HG03039 (cell line): ENCODE results near the gene LHX5.

Source experiments
- ATAC-seq: cut with Tn5 transposase; IDR thresholded peaks from one replicate; pipeline ENCODE4 v1.9.1; 2021; ENCODE audit warnings: mild to moderate bottlenecking, moderate library complexity; ENCODE audit not compliant: unreplicated experiment

Gene LHX5

GRCh38 chr12:113466454-113467141 is 5.1 kb downstream of the LHX5 start:
- ATAC-seq, result no peak

GRCh38 chr12:113465808-113466453 is 5.7 kb downstream of the LHX5 start:
- ATAC-seq, result no peak

- ATAC-seq, result no peak
These were observed 6.6 kb downstream of the LHX5 start for GRCh38 chr12:113464852-113465719.

GRCh38 chr12:113464452-113464775 is 7.3 kb downstream of the LHX5 start:
- no peak for ATAC-seq

- ATAC-seq, result no peak
These were observed 7.8 kb downstream of the LHX5 start for GRCh38 chr12:113463746-113464451.

GRCh38 chr12:113462998-113463745 is 8.5 kb downstream of the LHX5 start:
- ATAC-seq, result no peak

- no peak for ATAC-seq
These were observed 9.4 kb downstream of the LHX5 start for GRCh38 chr12:113462117-113462774.

GRCh38 chr12:113461666-113462065 is 10.0 kb downstream of the LHX5 start:
- no peak for ATAC-seq

GRCh38 chr12:113459981-113460380 is 11.7 kb downstream of the LHX5 start:
- ATAC-seq, result no peak

GRCh38 chr12:113457710-113458109 is 14.0 kb downstream of the LHX5 start:
- ATAC-seq, result no peak

- no peak for ATAC-seq
These were observed 14.5 kb downstream of the LHX5 start for GRCh38 chr12:113457185-113457584.

- no peak for ATAC-seq
These were observed 14.9 kb downstream of the LHX5 start for GRCh38 chr12:113456761-113457160.

- ATAC-seq, result no peak
These were observed 15.5 kb downstream of the LHX5 start for GRCh38 chr12:113456199-113456598.

GRCh38 chr12:113453330-113453729 is 18.3 kb downstream of the LHX5 start:
- no peak for ATAC-seq

- no peak for ATAC-seq
These were observed 19.2 kb downstream of the LHX5 start for GRCh38 chr12:113452458-113452857.

GRCh38 chr12:113449839-113450238 is 21.8 kb downstream of the LHX5 start:
- ATAC-seq, result no peak

GRCh38 chr12:113449299-113449698 is 22.4 kb downstream of the LHX5 start:
- no peak for ATAC-seq

GRCh38 chr12:113448873-113449272 is 22.8 kb downstream of the LHX5 start:
- ATAC-seq, result no peak

GRCh38 chr12:113445544-113446171 is 26.0 kb downstream of the LHX5 start:
- no peak for ATAC-seq
